ENCODE results near the gene PARD3. TPM values are rescaled to one million over a fixed set of nuclear protein-coding genes. Genes with fewer than 3 reads are reported as not detected.
"Not testable (repeated sequence)": the region's sequence is repeated elsewhere in the genome, so short reads cannot be mapped to it uniquely, and the experiment has no call there.

PARD3 gene
- total RNA-seq, 1 donor from 2014 or later, result 39.6 TPM

- no peak for DNase-seq (ENCODE audit: low spot score)
These were observed 345.6 kb downstream of the PARD3 start for GRCh38 chr10:34469446-34469845.

GRCh38 chr10:34467902-34468301 lies 347.2 kb downstream of the PARD3 start:
- DNase-seq (ENCODE audit: low spot score), result no peak

GRCh38 chr10:34467364-34467763 lies 347.7 kb downstream of the PARD3 start:
- DNase-seq (ENCODE audit: low spot score), result no peak

GRCh38 chr10:34465678-34466077 lies 349.4 kb downstream of the PARD3 start:
- no peak for DNase-seq (ENCODE audit: low spot score)

GRCh38 chr10:34464591-34464990 lies 350.5 kb downstream of the PARD3 start:
- no peak for DNase-seq (ENCODE audit: low spot score)

- DNase-seq (ENCODE audit: low spot score), result no peak
These were observed 351.1 kb downstream of the PARD3 start for GRCh38 chr10:34464000-34464399.

- DNase-seq (ENCODE audit: low spot score), result no peak
These were observed 352.1 kb downstream of the PARD3 start for GRCh38 chr10:34462993-34463392.

GRCh38 chr10:34462056-34462455 lies 353.0 kb downstream of the PARD3 start:
- no peak for DNase-seq (ENCODE audit: low spot score)

- DNase-seq (ENCODE audit: low spot score), result no peak
These were observed 360.4 kb downstream of the PARD3 start for GRCh38 chr10:34454590-34455261.

GRCh38 chr10:34449836-34450235 lies 365.3 kb downstream of the PARD3 start:
- no peak for DNase-seq (ENCODE audit: low spot score)

GRCh38 chr10:34446049-34446448 lies 369.0 kb downstream of the PARD3 start:
- DNase-seq (ENCODE audit: low spot score), result no peak

GRCh38 chr10:34444223-34445183 lies 370.6 kb downstream of the PARD3 start:
- no peak for DNase-seq (ENCODE audit: low spot score)

GRCh38 chr10:34439386-34439785 lies 375.7 kb downstream of the PARD3 start:
- DNase-seq (ENCODE audit: low spot score), result not testable (repeated sequence)

GRCh38 chr10:34438741-34439140 lies 376.4 kb downstream of the PARD3 start:
- DNase-seq (ENCODE audit: low spot score), result no peak

- DNase-seq (ENCODE audit: low spot score), result no peak
These were observed 377.2 kb downstream of the PARD3 start for GRCh38 chr10:34437906-34438305.

GRCh38 chr10:34434119-34434594 lies 380.9 kb downstream of the PARD3 start:
- no peak for DNase-seq (ENCODE audit: low spot score)

GRCh38 chr10:34433241-34434076 lies 381.6 kb downstream of the PARD3 start:
- no peak for DNase-seq (ENCODE audit: low spot score)

- no peak for DNase-seq (ENCODE audit: low spot score)
These were observed 382.5 kb downstream of the PARD3 start for GRCh38 chr10:34432589-34432988.

- no peak for DNase-seq (ENCODE audit: low spot score)
These were observed 384.4 kb downstream of the PARD3 start for GRCh38 chr10:34430685-34431084.

GRCh38 chr10:34428501-34428900 lies 386.6 kb downstream of the PARD3 start:
- no peak for DNase-seq (ENCODE audit: low spot score)

- no peak for DNase-seq (ENCODE audit: low spot score)
These were observed 387.2 kb downstream of the PARD3 start for GRCh38 chr10:34427911-34428216.

Data from mucosa of gallbladder (tissue), 1 donor.